COLO829 (cell line): ENCODE data around the gene ITGB5.
A peak's percentile ranks its signal among the peaks of the same experiment; 100 is the strongest.

ENCODE experiments used
- DNase-seq: peaks from one replicate; pipeline ENCODE4 v3.0.0; 2012; ENCODE audit warnings: low spot score

ITGB5 gene

GRCh38 chr3:124860599-124860998 lies 26.6 kb downstream of the ITGB5 start:
- DNase-seq, result peak; percentile 85

- DNase-seq, result no peak
Observed at GRCh38 chr3:124859025-124859424, 28.1 kb downstream of the ITGB5 start.

GRCh38 chr3:124858275-124858674 lies 28.9 kb downstream of the ITGB5 start:
- no peak for DNase-seq

- peak; percentile 51 for DNase-seq
Observed at GRCh38 chr3:124856677-124857076, 30.5 kb downstream of the ITGB5 start.

GRCh38 chr3:124854009-124854408 lies 33.2 kb downstream of the ITGB5 start:
- DNase-seq, result no peak

GRCh38 chr3:124853446-124853845 lies 33.7 kb downstream of the ITGB5 start:
- DNase-seq, result no peak

- no peak for DNase-seq
Observed at GRCh38 chr3:124851905-124852304, 35.3 kb downstream of the ITGB5 start.

- DNase-seq, result peak; percentile 64
Observed at GRCh38 chr3:124851136-124851535, 36.0 kb downstream of the ITGB5 start.

GRCh38 chr3:124850633-124851032 lies 36.5 kb downstream of the ITGB5 start:
- DNase-seq, result no peak

GRCh38 chr3:124850212-124850611 lies 37.0 kb downstream of the ITGB5 start:
- DNase-seq, result no peak

- no peak for DNase-seq
Observed at GRCh38 chr3:124848300-124848699, 38.9 kb downstream of the ITGB5 start.

GRCh38 chr3:124847863-124848262 lies 39.3 kb downstream of the ITGB5 start:
- DNase-seq, result no peak

GRCh38 chr3:124847051-124847450 lies 40.1 kb downstream of the ITGB5 start:
- no peak for DNase-seq

GRCh38 chr3:124846189-124846588 lies 41.0 kb downstream of the ITGB5 start:
- DNase-seq, result no peak

- DNase-seq, result peak; percentile 89
Observed at GRCh38 chr3:124845406-124845805, 41.8 kb downstream of the ITGB5 start.

- DNase-seq, result no peak
Observed at GRCh38 chr3:124843506-124844177, 43.5 kb downstream of the ITGB5 start.

GRCh38 chr3:124843047-124843446 lies 44.1 kb downstream of the ITGB5 start:
- DNase-seq, result no peak

GRCh38 chr3:124841517-124841916 lies 45.6 kb downstream of the ITGB5 start:
- no peak for DNase-seq

- DNase-seq, result no peak
Observed at GRCh38 chr3:124840331-124840730, 46.8 kb downstream of the ITGB5 start.

- DNase-seq, result no peak
Observed at GRCh38 chr3:124839896-124840295, 47.3 kb downstream of the ITGB5 start.

- no peak for DNase-seq
Observed at GRCh38 chr3:124838963-124839362, 48.2 kb downstream of the ITGB5 start.

GRCh38 chr3:124837730-124838186 lies 49.4 kb downstream of the ITGB5 start:
- peak; percentile 98 for DNase-seq

- no peak for DNase-seq
Observed at GRCh38 chr3:124837065-124837464, 50.1 kb downstream of the ITGB5 start.

- DNase-seq, result no peak
Observed at GRCh38 chr3:124836448-124836847, 50.7 kb downstream of the ITGB5 start.
